GM23338 (cell line): Measurements from ENCODE around the gene WDR91. TPM values are rescaled to one million over a fixed set of nuclear protein-coding genes. Genes with fewer than 3 reads are reported as not detected.

Experiments
- ATAC-seq: fragments of 200-7000 bp; cut with Tn5 transposase; 3 replicates; pipeline ENCODE4 v1.9.1; 2020
- DNase-seq: peaks from one replicate; pipeline ENCODE4 v3.0.0-alpha.2; 2015; ENCODE audit warnings: low spot score
- H2AFZ ChIP-seq: fragments of 200-600 bp; sonication (generic); 2 replicates; pipeline ENCODE4 v1.8.0; 2016; ENCODE audit warnings: antibody characterized with exemption, mild to moderate bottlenecking, moderate library complexity
- H3F3A ChIP-seq: fragments of 200-600 bp; sonication (generic); replicated peaks from 2 replicates; pipeline ENCODE4 v1.8.0; 2017; ENCODE audit warnings: antibody characterized with exemption, mixed run types, low read depth
- H3K27ac ChIP-seq: fragments of 200-600 bp; sonication (generic); 2 replicates; pipeline ENCODE4 v1.6.1; 2016; ENCODE audit warnings: low read depth
- H3K27me3 ChIP-seq: fragments of 200-600 bp; sonication (generic); 2 replicates; pipeline ENCODE4 v1.8.0; 2016; ENCODE audit warnings: mild to moderate bottlenecking, mixed run types, moderate library complexity; ENCODE audit not compliant: insufficient read depth
- H3K36me3 ChIP-seq: fragments of 200-600 bp; sonication (generic); 2 replicates; pipeline ENCODE4 v1.8.0; 2016; ENCODE audit warnings: mild to moderate bottlenecking; ENCODE audit not compliant: insufficient read depth
- H3K4me1 ChIP-seq: fragments of 200-600 bp; sonication (generic); 2 replicates; pipeline ENCODE4 v1.8.0; 2016; ENCODE audit warnings: mild to moderate bottlenecking, moderate library complexity; ENCODE audit not compliant: insufficient read depth
- H3K4me2 ChIP-seq: fragments of 200-600 bp; sonication (generic); 2 replicates; pipeline ENCODE4 v1.7.1; 2017; ENCODE audit warnings: mixed run types
- H3K4me3 ChIP-seq: fragments of 200-600 bp; sonication (generic); 2 replicates; pipeline ENCODE4 v1.6.1; 2016; ENCODE audit warnings: mixed run types
- H3K79me2 ChIP-seq: fragments of 200-600 bp; sonication (generic); replicated peaks from 2 replicates; pipeline ENCODE4 v1.8.0; 2017; ENCODE audit warnings: mild to moderate bottlenecking; ENCODE audit not compliant: insufficient read depth
- H3K9me2 ChIP-seq: fragments of 200-600 bp; sonication (generic); 2 replicates; pipeline ENCODE4 v1.8.0; 2017; ENCODE audit not compliant: insufficient read depth
- H4K20me1 ChIP-seq: fragments of 200-600 bp; sonication (generic); replicated peaks from 2 replicates; pipeline ENCODE4 v1.8.0; 2017; ENCODE audit warnings: mild to moderate bottlenecking; ENCODE audit not compliant: insufficient read depth
- H3K27ac Mint-ChIP-seq: 2 replicates; pipeline ENCODE4 v1.8.0; 2020; ENCODE audit warnings: inconsistent platforms, mild to moderate bottlenecking, moderate library complexity, mixed read lengths
- H3K27me3 Mint-ChIP-seq: 3 replicates; pipeline ENCODE4 v1.8.0; 2022; ENCODE audit warnings: low read depth, mild to moderate bottlenecking, moderate library complexity, mixed read lengths, inconsistent platforms; ENCODE audit not compliant: insufficient read depth, poor library complexity
- H3K36me3 Mint-ChIP-seq: 3 replicates; pipeline ENCODE4 v1.8.0; 2021; ENCODE audit warnings: low read depth, mild to moderate bottlenecking, inconsistent platforms, moderate library complexity, mixed read lengths
- H3K4me1 Mint-ChIP-seq: 3 replicates; pipeline ENCODE4 v1.8.0; 2020; ENCODE audit warnings: mild to moderate bottlenecking, inconsistent platforms, mixed read lengths
- H3K4me3 Mint-ChIP-seq: 3 replicates; pipeline ENCODE4 v1.8.0; 2021; ENCODE audit warnings: moderate library complexity, mild to moderate bottlenecking, inconsistent platforms, mixed read lengths
- H3K9me3 Mint-ChIP-seq: 3 replicates; pipeline ENCODE4 v1.8.0; 2020; ENCODE audit warnings: moderate library complexity, mild to moderate bottlenecking, inconsistent platforms, mixed read lengths
- CREB1 ChIP-seq: fragments of 250-450 bp; sonication (Bioruptor Pico); IDR thresholded peaks from 2 replicates; pipeline ENCODE4 v1.5.0; 2020; ENCODE audit warnings: low read depth, mild to moderate bottlenecking, moderate library complexity
- EZH2 ChIP-seq: fragments of 200-600 bp; sonication (generic); IDR thresholded peaks from one replicate; pipeline ENCODE4 v1.8.0; 2017; ENCODE audit warnings: antibody characterized with exemption, mild to moderate bottlenecking, low read depth; ENCODE audit not compliant: unreplicated experiment
- EZH2phosphoT487 ChIP-seq: fragments of 200-600 bp; sonication (generic); IDR thresholded peaks from one replicate; pipeline ENCODE4 v1.8.1; 2018; ENCODE audit warnings: antibody characterized with exemption; ENCODE audit not compliant: unreplicated experiment
- JUNB ChIP-seq: IDR thresholded peaks from one replicate; pipeline ENCODE4 v1.6.1; 2016; ENCODE audit warnings: antibody characterized with exemption; ENCODE audit not compliant: unreplicated experiment
- NANOG ChIP-seq: IDR thresholded peaks from 2 replicates; pipeline ENCODE4 v1.6.1; 2016; ENCODE audit warnings: antibody characterized with exemption, borderline replicate concordance
- POLR2AphosphoS5 ChIP-seq: IDR thresholded peaks from 2 replicates; pipeline ENCODE4 v1.6.1; 2016; ENCODE audit warnings: antibody characterized with exemption, low read depth
- REST ChIP-seq: IDR thresholded peaks from one replicate; pipeline ENCODE4 v1.6.1; 2018; ENCODE audit warnings: antibody characterized with exemption; ENCODE audit not compliant: unreplicated experiment
- STAT1 ChIP-seq: IDR thresholded peaks from one replicate; pipeline ENCODE4 v1.6.1; 2016; ENCODE audit warnings: antibody characterized with exemption; ENCODE audit not compliant: unreplicated experiment
- ZNF114 ChIP-seq: fragments of 250-450 bp; sonication (Bioruptor Pico); IDR thresholded peaks from 2 replicates; pipeline ENCODE4 v1.5.0; 2020; ENCODE audit warnings: mild to moderate bottlenecking, moderate library complexity
- ZNF331 ChIP-seq: fragments of 250-450 bp; sonication (Bioruptor Pico); IDR thresholded peaks from 2 replicates; pipeline ENCODE4 v1.5.0; 2020; ENCODE audit warnings: low read depth, mild to moderate bottlenecking, moderate library complexity
- ZNF462 ChIP-seq: fragments of 250-450 bp; sonication (Bioruptor Pico); IDR thresholded peaks from 2 replicates; pipeline ENCODE4 v1.5.0; 2020; ENCODE audit warnings: mild to moderate bottlenecking, moderate library complexity
- polyA plus RNA-seq: library from polyadenylated mRNA; unstranded; fragments of >200 nt; fragmentation: Nextera tagmentation; extraction: Ambion mirVana; gene quantifications from 2 replicates; pipeline ENCODE4 v1.2.1, GENCODE V29; 2016
- total RNA-seq: library from RNA; depleted of rRNA; stranded (reverse); fragments of >200 nt; shearing (Covaris generic); gene quantifications from 2 replicates; pipeline ENCODE4 v1.2.3, GENCODE V29; 2014
- TF ChIP-seq, protein P1 (sequence below): IDR thresholded peaks from 2 replicates; pipeline ENCODE4 v1.6.1; 2016; ENCODE audit warnings: antibody characterized with exemption
- TF ChIP-seq, protein P2 (sequence below), 2 experiments: fragments of 200-600 bp in 1 of 2; sonication (generic) in 1 of 2; conservative IDR thresholded peaks; 2 replicates each; pipeline versions ENCODE4 v1.5.1 to v1.6.1; 2016 to 2017; ENCODE audit warnings: antibody characterized with exemption in 2 of 2, low read depth in 2 of 2, mild to moderate bottlenecking in 2 of 2, moderate library complexity in 1 of 2

Gene WDR91
- total and polyA plus RNA-seq, 2 experiments from 2014 or later: 5.8 to 32.6 TPM

DNA sequence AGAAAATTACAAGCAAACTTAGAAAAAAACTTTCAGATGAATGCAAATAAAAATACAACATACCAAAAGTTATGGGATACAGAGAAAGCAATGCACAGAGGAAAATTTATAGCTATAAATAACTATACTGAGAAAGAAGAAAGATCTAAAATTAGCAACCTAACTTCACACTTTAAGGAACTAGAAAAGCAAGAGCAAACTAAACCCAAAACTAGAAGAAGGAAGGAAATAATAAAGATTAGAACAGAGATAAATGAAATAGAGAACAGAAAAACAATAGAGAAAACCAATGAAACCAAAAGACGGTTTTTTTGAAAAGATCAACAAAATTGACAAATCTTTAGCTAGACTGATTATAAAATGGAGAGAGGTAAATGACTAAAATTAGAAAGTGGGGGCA lies 12.7 kb upstream of the WDR91 start:
- Histone ChIP-seq H2AFZ (no peak overlapping the region), H3K4me3 (no peak overlapping the region), H3K36me3 (0 out of 2 replicates have a peak, but pooled peaks cover 5% of the 10 kb centered on the region), H4K20me1 (no peaks in the 10 kb centered on the region), H3K27ac (no peak overlapping the region), H3K9me2 (0 out of 2 replicates have a peak, but pooled peaks cover 3% of the 10 kb centered on the region), H3K27me3 (no peaks in the 10 kb centered on the region), H3F3A (no peaks in the 10 kb centered on the region), H3K4me1 (peaks cover 19% of the 10 kb centered on the region; the same call in 1 of the 2 replicates), H3K4me2 (no peak overlapping the region), H3K79me2 (no peaks in the 10 kb centered on the region)
- DNase-seq: no peak
- peaks cover 4% of the 10 kb centered on the region; the same call in 2 of the 3 replicates for H3K36me3 Mint-ChIP-seq
- no peak for ATAC-seq
- no peak overlapping the region for H3K27ac Mint-ChIP-seq
- TF ChIP-seq ZNF462 (CRISPR knock-in tag) (no peak), ZNF331 (CRISPR knock-in tag) (no peak), NANOG (no peak), POLR2AphosphoS5 (no peak), STAT1 (no peak), CREB1 (CRISPR knock-in tag) (no peak), ZNF114 (CRISPR knock-in tag) (no peak), EZH2phosphoT487 (no peak), JUNB (no peak), REST (no peak), EZH2 (no peak)
- TF ChIP-seq, protein P1, sequence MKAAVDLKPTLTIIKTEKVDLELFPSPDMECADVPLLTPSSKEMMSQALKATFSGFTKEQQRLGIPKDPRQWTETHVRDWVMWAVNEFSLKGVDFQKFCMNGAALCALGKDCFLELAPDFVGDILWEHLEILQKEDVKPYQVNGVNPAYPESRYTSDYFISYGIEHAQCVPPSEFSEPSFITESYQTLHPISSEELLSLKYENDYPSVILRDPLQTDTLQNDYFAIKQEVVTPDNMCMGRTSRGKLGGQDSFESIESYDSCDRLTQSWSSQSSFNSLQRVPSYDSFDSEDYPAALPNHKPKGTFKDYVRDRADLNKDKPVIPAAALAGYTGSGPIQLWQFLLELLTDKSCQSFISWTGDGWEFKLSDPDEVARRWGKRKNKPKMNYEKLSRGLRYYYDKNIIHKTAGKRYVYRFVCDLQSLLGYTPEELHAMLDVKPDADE: no peak
- TF ChIP-seq, protein P2, sequence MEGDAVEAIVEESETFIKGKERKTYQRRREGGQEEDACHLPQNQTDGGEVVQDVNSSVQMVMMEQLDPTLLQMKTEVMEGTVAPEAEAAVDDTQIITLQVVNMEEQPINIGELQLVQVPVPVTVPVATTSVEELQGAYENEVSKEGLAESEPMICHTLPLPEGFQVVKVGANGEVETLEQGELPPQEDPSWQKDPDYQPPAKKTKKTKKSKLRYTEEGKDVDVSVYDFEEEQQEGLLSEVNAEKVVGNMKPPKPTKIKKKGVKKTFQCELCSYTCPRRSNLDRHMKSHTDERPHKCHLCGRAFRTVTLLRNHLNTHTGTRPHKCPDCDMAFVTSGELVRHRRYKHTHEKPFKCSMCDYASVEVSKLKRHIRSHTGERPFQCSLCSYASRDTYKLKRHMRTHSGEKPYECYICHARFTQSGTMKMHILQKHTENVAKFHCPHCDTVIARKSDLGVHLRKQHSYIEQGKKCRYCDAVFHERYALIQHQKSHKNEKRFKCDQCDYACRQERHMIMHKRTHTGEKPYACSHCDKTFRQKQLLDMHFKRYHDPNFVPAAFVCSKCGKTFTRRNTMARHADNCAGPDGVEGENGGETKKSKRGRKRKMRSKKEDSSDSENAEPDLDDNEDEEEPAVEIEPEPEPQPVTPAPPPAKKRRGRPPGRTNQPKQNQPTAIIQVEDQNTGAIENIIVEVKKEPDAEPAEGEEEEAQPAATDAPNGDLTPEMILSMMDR (conservative IDR thresholded peaks at IDR 0.05; ENCODE audit: low read depth in 2 of 2): no peak
- no peak overlapping the region for H3K4me3 Mint-ChIP-seq
- peaks cover 12% of the 10 kb centered on the region; the same call in 2 of the 3 replicates for H3K4me1 Mint-ChIP-seq
- peaks cover 2% of the 10 kb centered on the region for H3K27me3 Mint-ChIP-seq
- H3K9me3 Mint-ChIP-seq: peaks cover 11% of the 10 kb centered on the region
